Endothelial cell of umbilical vein (primary cell): ENCODE measurements around the gene POU3F3. TPM values are rescaled to one million over a fixed set of nuclear protein-coding genes. Genes with fewer than 3 reads are reported as not detected.

Experiments used
- BruUV-seq: library from RNA; stranded (reverse); fragments of 400-500 nt; replicated peaks from 2 replicates; lab custom pipeline; 2021; lab: Mats Ljungman, UMichigan
- CTCF ChIA-PET: fragments of 300-600, 350-600 bp; sonication (Branson Sonifier 250); formaldehyde crosslinking; loops from one replicate; lab custom pipeline; 2021; ENCODE audit warnings: antibody characterized with exemption, inconsistent platforms; lab: Charles Lee
- POLR2A ChIA-PET: fragments of 300-600, 350-600 bp; sonication (Branson Sonifier 250); formaldehyde crosslinking; loops from one replicate; lab custom pipeline; 2021; ENCODE audit warnings: antibody characterized with exemption, inconsistent platforms; lab: Charles Lee
- DNase-seq: peaks from one replicate; pipeline ENCODE4 v3.0.0-alpha.2; 2011; ENCODE audit warnings: low read depth, low spot score
- FAIRE-seq: peaks from 2 replicates; lab custom pipeline; 2011; peaks lifted over from hg19 to GRCh38; lab: Jason Lieb, UNC
- H2AFZ ChIP-seq: 2 replicates; pipeline ENCODE4 v1.6.0; 2012; ENCODE audit warnings: low read depth, low read length, control low read depth, inconsistent platforms
- H3K27ac ChIP-seq: 2 replicates; pipeline ENCODE4 v1.5.1; 2011; ENCODE audit warnings: low read depth, mild to moderate bottlenecking, control low read depth, low read length, moderate library complexity; ENCODE audit not compliant: insufficient read depth
- H3K27me3 ChIP-seq, 2 experiments: 2 replicates each; pipeline versions ENCODE4 v1.6.0 to v1.6.1; 2011; ENCODE audit warnings: low read length in 2 of 2, mixed read lengths in 1 of 2; ENCODE audit not compliant: control insufficient read depth in 2 of 2, insufficient read depth in 2 of 2
- H3K36me3 ChIP-seq, 2 experiments: 2 replicates in 1 of 2; 3 replicates in 1 of 2; pipeline ENCODE4 v1.5.1; 2011; ENCODE audit warnings: low read length in 2 of 2, mild to moderate bottlenecking in 1 of 2, moderate library complexity in 1 of 2; ENCODE audit not compliant: control insufficient read depth in 2 of 2, insufficient read depth in 2 of 2; ENCODE audit errors: extremely low read depth in 1 of 2
- H3K4me1 ChIP-seq: 3 replicates; pipeline ENCODE4 v1.5.1; 2011; ENCODE audit warnings: mild to moderate bottlenecking, low read length; ENCODE audit not compliant: control insufficient read depth, insufficient read depth; ENCODE audit errors: extremely low read depth
- H3K4me2 ChIP-seq: 2 replicates; pipeline ENCODE4 v1.6.1; 2011; ENCODE audit warnings: low read length, control low read depth, mixed read lengths; ENCODE audit not compliant: insufficient read depth
- H3K4me3 ChIP-seq, 3 experiments: fragments of 200-600 bp in 1 of 3; sonication (generic), shearing (Covaris generic) in 1 of 3; replicated peaks in 1 of 3; 2 replicates each; pipeline ENCODE4 v1.5.1; 2011 to 2016; ENCODE audit warnings: control low read depth in 3 of 3, low read length in 3 of 3, mild to moderate bottlenecking in 2 of 3, inconsistent platforms in 1 of 3, low read depth in 1 of 3, moderate library complexity in 1 of 3; ENCODE audit not compliant: insufficient read depth in 1 of 3
- H3K79me2 ChIP-seq: 2 replicates; pipeline ENCODE4 v1.6.0; 2012; ENCODE audit warnings: low read length, inconsistent platforms; ENCODE audit not compliant: control insufficient read depth, insufficient read depth
- H3K9ac ChIP-seq: replicated peaks from 2 replicates; pipeline ENCODE3; 2011; ENCODE audit warnings: low read length, control low read depth; ENCODE audit not compliant: insufficient read depth; ENCODE audit errors: extremely low read depth
- H3K9me1 ChIP-seq: replicated peaks from 3 replicates; pipeline ENCODE4 v1.6.0; 2011; ENCODE audit warnings: mild to moderate bottlenecking, low read length; ENCODE audit not compliant: control insufficient read depth, insufficient read depth; ENCODE audit errors: extremely low read depth
- H3K9me3 ChIP-seq: replicated peaks from 2 replicates; pipeline ENCODE4 v1.5.1; 2012; ENCODE audit warnings: low read length, inconsistent platforms; ENCODE audit not compliant: control insufficient read depth, insufficient read depth
- H4K20me1 ChIP-seq: replicated peaks from 2 replicates; pipeline ENCODE3; 2011; ENCODE audit warnings: mild to moderate bottlenecking, low read length; ENCODE audit not compliant: control insufficient read depth, insufficient read depth; ENCODE audit errors: extremely low read depth
- EZH2 ChIP-seq: IDR thresholded peaks from 2 replicates; pipeline ENCODE4 v1.6.1; 2012; ENCODE audit warnings: borderline replicate concordance, low read depth, mild to moderate bottlenecking, moderate library complexity, low read length, inconsistent platforms; ENCODE audit not compliant: severe bottlenecking
- FOS ChIP-seq: IDR thresholded peaks from 2 replicates; pipeline ENCODE4 v1.6.1; 2011; ENCODE audit warnings: mild to moderate bottlenecking, low read length, moderate library complexity, borderline replicate concordance; ENCODE audit not compliant: insufficient read depth
- GATA2 ChIP-seq: IDR thresholded peaks from 2 replicates; pipeline ENCODE4 v1.7.0; 2011; ENCODE audit warnings: low read depth, mild to moderate bottlenecking, moderate library complexity, mixed read lengths, low read length; ENCODE audit not compliant: insufficient read length, insufficient read depth
- JUN ChIP-seq: IDR thresholded peaks from 2 replicates; pipeline ENCODE4 v1.6.1; 2011; ENCODE audit warnings: borderline replicate concordance, low read depth; ENCODE audit not compliant: insufficient read length, insufficient read depth
- MYC ChIP-seq: IDR thresholded peaks from one replicate; pipeline ENCODE4 v1.6.1; 2011; ENCODE audit warnings: mild to moderate bottlenecking, low read depth, low read length
- POLR2A ChIP-seq: IDR thresholded peaks from 2 replicates; pipeline ENCODE4 v1.6.1; 2012; ENCODE audit warnings: low read depth, mild to moderate bottlenecking, control low read depth, low read length
- POLR2AphosphoS5 ChIP-seq: IDR thresholded peaks from 2 replicates; pipeline ENCODE4 v1.6.1; 2012; ENCODE audit warnings: low read depth, mild to moderate bottlenecking, control low read depth, low read length, moderate library complexity; ENCODE audit not compliant: insufficient read depth
- dilution Hi-C: fragments of 300-500 bp; cut with MboI; formaldehyde crosslinking; loops from one replicate; pipeline ENCODE4 v1.15.0; 2019; ENCODE audit warnings: low sequenced_read_pairs; ENCODE audit not compliant: extremely low pct_ligation_motif_present
- intact Hi-C: fragments of 100-400 bp; cut with micrococcal nuclease; formaldehyde crosslinking; loops from one replicate; pipeline ENCODE4 v1.10.0; 2022
- polyA plus RNA-seq, 4 experiments: library from polyadenylated mRNA; depleted of rRNA in 3 of 4; stranded (reverse) in 3 of 4; unstranded in 1 of 4; fragments of >200 nt; gene quantifications; 2 replicates each; pipeline versions ENCODE4 v1.2.1 to v1.2.3, GENCODE V29; 2011 to 2012; ENCODE audit warnings: missing spikeins in 1 of 4
- total RNA-seq: library from RNA; stranded (reverse); gene quantifications from 2 replicates; pipeline ENCODE4 v1.2.3, GENCODE V29; 2021
- TF ChIP-seq, protein P1 (sequence below): IDR thresholded peaks from 2 replicates; pipeline ENCODE4 v1.6.1; 2011; ENCODE audit not compliant: insufficient read depth, insufficient read length

POU3F3 gene
- total and polyA plus RNA-seq, 2 donors (not counting 3 experiments of a cell fraction or from before 2014, with no cell fraction given), result not detected

DNA sequence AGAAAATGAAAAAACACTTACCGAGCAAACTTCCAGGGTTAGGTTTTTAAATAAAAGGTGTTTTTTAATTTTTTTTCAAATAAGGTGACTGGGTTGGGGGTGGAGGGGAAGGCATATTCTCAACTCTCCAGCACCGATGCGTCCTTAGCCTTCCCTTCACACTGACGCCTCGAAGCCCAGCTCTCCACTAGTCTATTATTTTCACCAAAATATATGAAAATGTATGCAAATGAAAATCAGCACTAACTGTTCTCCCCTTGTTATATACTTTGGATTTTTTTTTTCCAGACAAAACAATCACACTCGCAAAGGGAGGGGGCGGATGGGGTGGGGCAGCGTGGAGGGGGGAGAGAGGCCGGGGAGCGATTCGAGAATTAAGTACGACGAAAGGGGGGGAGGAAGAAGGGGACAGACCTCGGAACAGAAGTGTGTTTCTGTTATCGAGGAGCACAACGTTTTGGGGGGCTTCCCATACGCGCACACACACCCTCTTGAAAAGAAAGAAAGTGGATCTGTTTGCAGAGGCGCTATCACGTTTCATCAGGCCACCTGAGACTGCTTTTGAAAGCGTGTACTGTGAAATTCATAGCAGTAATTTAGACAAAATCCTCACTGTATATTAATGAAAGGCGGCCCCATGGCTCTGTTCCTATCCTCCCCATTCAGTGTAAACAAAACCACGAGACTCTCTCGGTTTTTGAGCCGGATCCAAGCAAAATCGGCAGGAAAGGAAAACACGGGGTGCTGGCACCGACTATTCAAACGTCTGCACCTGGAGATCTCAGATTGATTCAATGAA is 2.4 kb upstream of the POU3F3 start:
- DNase-seq (no peak), FAIRE-seq (no peak)
- H2AFZ ChIP-seq, result no peak overlapping the region
- H3K27me3 ChIP-seq, result peaks cover 70 to 83% of the 10 kb centered on the region in 2 experiments
- POLR2A ChIA-PET, result no interaction called here
- H3K4me1 ChIP-seq, result no peaks in the 10 kb centered on the region
- no peak overlapping the region for H3K27ac ChIP-seq
- dilution Hi-C loops, result no loop called here
- CTCF ChIA-PET, result interaction anchor here (0.9 to 2.3 kb wide), 2 partner anchors 10 to 1690 kb away, joined by 3 to 67 read pairs; no protein-coding TSS in a partner anchor
- H3K4me3 ChIP-seq, result no peak overlapping the region
- no peaks in the 10 kb centered on the region for H3K79me2 ChIP-seq
- H3K9me3 ChIP-seq, result no peaks in the 10 kb centered on the region
- H3K9ac ChIP-seq, result no peak overlapping the region
- peak; percentile 1 for TF ChIP-seq EZH2
- TF ChIP-seq POLR2AphosphoS5, result no peak
- no peaks in the 10 kb centered on the region for H3K36me3 ChIP-seq
- no TSS peak for BruUV-seq
- no peaks in the 10 kb centered on the region for H4K20me1 ChIP-seq
- intact Hi-C loops, result no loop called here
- no peaks in the 10 kb centered on the region for H3K9me1 ChIP-seq
- no peak overlapping the region for H3K4me2 ChIP-seq

DNA sequence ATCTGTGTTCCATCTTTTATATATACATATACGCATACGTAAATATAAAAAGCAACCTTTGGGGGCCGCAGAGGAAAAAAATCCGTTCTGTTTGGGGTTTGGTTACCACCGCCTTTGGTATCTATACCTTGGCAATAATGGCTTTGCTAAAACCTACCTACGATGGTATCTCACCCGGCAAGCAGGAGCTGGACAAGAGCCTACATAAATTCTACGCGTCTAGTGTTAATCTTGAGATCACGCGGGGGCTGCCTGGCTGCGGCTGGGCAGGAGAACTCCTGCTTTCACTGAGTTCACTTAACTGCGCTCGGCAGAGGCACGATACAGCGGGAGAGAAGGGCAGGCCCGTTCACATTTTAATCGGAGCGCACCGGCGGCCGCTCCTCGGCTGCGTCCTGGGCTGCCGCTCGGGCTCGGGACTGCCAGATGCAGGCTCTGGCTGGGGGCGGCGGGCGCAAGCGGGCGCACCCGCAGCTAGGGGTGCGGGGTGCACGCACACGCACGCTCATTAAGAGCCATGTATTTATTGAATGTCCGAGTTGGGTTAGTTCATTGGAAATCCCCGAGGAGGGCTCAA is 1.7 kb upstream of the POU3F3 start:
- Histone ChIP-seq H3K9me3 (no peaks in the 10 kb centered on the region), H3K4me2 (no peak overlapping the region), H3K79me2 (no peaks in the 10 kb centered on the region), H3K27ac (no peak overlapping the region), H3K27me3 (peaks cover 68 to 82% of the 10 kb centered on the region in 2 experiments), H3K4me1 (no peaks in the 10 kb centered on the region), H3K9ac (no peak overlapping the region), H3K9me1 (no peaks in the 10 kb centered on the region), H2AFZ (no peak overlapping the region), H4K20me1 (no peaks in the 10 kb centered on the region), H3K36me3 (no peaks in the 10 kb centered on the region), H3K4me3 (no peak overlapping the region)
- dilution Hi-C loops (no loop called here), intact Hi-C loops (no loop called here)
- no peak for TF ChIP-seq POLR2AphosphoS5
- TF ChIP-seq EZH2, result peak; percentile 97
- TF ChIP-seq FOS, result no peak
- no peak for TF ChIP-seq POLR2A
- TF ChIP-seq MYC, result no peak
- no peak for TF ChIP-seq GATA2
- TF ChIP-seq JUN, result no peak
- TF ChIP-seq, protein P1, sequence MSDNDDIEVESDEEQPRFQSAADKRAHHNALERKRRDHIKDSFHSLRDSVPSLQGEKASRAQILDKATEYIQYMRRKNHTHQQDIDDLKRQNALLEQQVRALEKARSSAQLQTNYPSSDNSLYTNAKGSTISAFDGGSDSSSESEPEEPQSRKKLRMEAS, result no peak
- BruUV-seq, result no TSS peak
- FAIRE-seq, result no peak
- POLR2A ChIA-PET, result no interaction called here
- CTCF ChIA-PET, result no interaction called here
- no peak for DNase-seq
